ENCODE measurements around the gene G6PC3. TPM values are rescaled to one million over a fixed set of nuclear protein-coding genes. Genes with fewer than 3 reads are reported as not detected.

Gene G6PC3
- total RNA-seq, 2 experiments from 2014 or later = 21.7 to 25.6 TPM

GRCh38 chr17:44079877-44080821, 9.6 kb downstream of the G6PC3 start:
- Mint-ChIP-seq H3K27ac (no peak overlapping the region), H3K36me3 (no peaks in the 10 kb centered on the region), H3K9me3 (ENCODE audit: low read depth) (no peaks in the 10 kb centered on the region), H3K27me3 (no peaks in the 10 kb centered on the region), H3K4me3 (no peak overlapping the region), H3K4me1 (no peaks in the 10 kb centered on the region)
- CTCF ChIA-PET = interaction anchor here (0.6 kb wide), 1 partner anchor 84 kb away, joined by 3 read pairs; no protein-coding TSS in a partner anchor
- ATAC-seq = no peak
- no peak for DNase-seq

GRCh38 chr17:44081681-44082080, 11.1 kb downstream of the G6PC3 start:
- no peak for ATAC-seq
- no peaks in the 10 kb centered on the region for H3K36me3 Mint-ChIP-seq
- peaks cover 1% of the 10 kb centered on the region for H3K4me1 Mint-ChIP-seq
- no peak overlapping the region for H3K27ac Mint-ChIP-seq
- H3K4me3 Mint-ChIP-seq = no peak overlapping the region
- no peaks in the 10 kb centered on the region for H3K9me3 Mint-ChIP-seq (ENCODE audit: low read depth)
- CTCF ChIA-PET = no interaction called here
- DNase-seq = no peak
- no peaks in the 10 kb centered on the region for H3K27me3 Mint-ChIP-seq

- Mint-ChIP-seq H3K9me3 (ENCODE audit: low read depth) (no peaks in the 10 kb centered on the region), H3K36me3 (no peaks in the 10 kb centered on the region), H3K4me1 (peaks cover 6% of the 10 kb centered on the region), H3K4me3 (no peak overlapping the region), H3K27ac (no peak overlapping the region), H3K27me3 (no peaks in the 10 kb centered on the region)
- DNase-seq (no peak), ATAC-seq (no peak)
- CTCF ChIA-PET = interaction anchor here (0.7 to 2.5 kb wide), 3 partner anchors 29 to 138 kb away, joined by 3 to 11 read pairs (median 9); partner anchors contain the start of gene HROB
Observed at GRCh38 chr17:44082256-44082927, 11.9 kb downstream of the G6PC3 start.

DNA sequence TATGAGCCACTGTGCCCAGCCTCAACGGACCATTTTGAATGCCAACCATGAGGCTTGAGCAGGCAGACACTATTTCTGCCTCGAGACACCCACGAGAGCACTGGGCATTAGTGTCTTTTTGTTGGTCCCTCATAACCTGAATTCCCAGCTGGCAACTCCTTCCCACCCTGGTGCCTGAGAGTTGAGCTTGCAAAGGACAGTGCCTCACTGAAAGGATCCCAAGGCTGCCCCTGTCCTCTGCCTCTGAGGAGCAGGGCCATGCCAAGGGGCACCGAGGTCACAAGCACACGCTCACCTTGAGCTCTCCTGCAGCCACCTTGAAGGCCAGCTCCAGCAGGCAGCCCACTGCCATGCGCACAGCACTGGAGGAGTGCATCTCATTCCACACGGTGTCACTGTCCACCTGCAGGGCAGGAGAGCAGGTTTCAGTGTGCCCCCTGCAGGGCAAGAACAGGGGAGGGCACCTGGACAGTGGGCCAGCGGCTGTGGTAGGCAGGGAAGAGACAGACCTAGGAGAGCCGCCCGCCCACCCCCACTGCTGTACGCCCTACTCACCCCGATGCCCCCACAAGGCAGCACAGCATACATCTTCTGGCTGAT, 12.8 kb downstream of the G6PC3 start:
- Mint-ChIP-seq H3K4me1 (peaks cover 8% of the 10 kb centered on the region), H3K27me3 (no peaks in the 10 kb centered on the region), H3K4me3 (no peak overlapping the region), H3K9me3 (ENCODE audit: low read depth) (no peaks in the 10 kb centered on the region), H3K27ac (no peak overlapping the region), H3K36me3 (no peaks in the 10 kb centered on the region)
- CTCF ChIA-PET = interaction anchor here (0.6 to 2.5 kb wide), 10 partner anchors 9 to 280 kb away, joined by 3 to 11 read pairs (median 4); partner anchors contain the start of gene HROB
- ATAC-seq (no peak), DNase-seq (no peak)

DNA sequence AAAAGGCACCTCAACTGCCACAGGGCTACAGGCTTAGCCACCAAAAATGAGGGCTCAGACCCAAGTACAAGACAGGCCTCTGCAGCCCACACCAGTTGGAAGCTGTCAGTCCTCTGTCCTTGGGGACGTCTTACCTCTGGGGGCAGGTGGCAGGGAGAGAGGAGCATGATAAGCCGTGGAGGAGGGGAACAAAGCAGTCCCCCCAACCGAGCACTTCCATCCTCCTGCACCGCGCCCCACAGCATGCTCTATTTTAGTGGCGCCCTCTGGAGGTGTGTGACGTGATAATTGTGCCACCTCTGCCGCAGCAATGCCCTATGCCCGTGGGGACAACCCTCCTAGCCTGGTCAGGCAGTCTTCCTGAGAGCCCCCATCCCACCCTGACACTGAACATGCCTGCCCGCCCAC, 13.6 kb downstream of the G6PC3 start:
- no peaks in the 10 kb centered on the region for H3K9me3 Mint-ChIP-seq (ENCODE audit: low read depth)
- H3K4me3 Mint-ChIP-seq = no peak overlapping the region
- DNase-seq = no peak
- H3K27me3 Mint-ChIP-seq = no peaks in the 10 kb centered on the region
- ATAC-seq = no peak
- CTCF ChIA-PET = interaction anchor here (0.6 to 2.5 kb wide), 7 partner anchors 10 to 279 kb away, joined by 3 to 11 read pairs (median 7); no protein-coding TSS in a partner anchor
- no peaks in the 10 kb centered on the region for H3K36me3 Mint-ChIP-seq
- no peak overlapping the region for H3K27ac Mint-ChIP-seq
- peaks cover 8% of the 10 kb centered on the region for H3K4me1 Mint-ChIP-seq

DNA sequence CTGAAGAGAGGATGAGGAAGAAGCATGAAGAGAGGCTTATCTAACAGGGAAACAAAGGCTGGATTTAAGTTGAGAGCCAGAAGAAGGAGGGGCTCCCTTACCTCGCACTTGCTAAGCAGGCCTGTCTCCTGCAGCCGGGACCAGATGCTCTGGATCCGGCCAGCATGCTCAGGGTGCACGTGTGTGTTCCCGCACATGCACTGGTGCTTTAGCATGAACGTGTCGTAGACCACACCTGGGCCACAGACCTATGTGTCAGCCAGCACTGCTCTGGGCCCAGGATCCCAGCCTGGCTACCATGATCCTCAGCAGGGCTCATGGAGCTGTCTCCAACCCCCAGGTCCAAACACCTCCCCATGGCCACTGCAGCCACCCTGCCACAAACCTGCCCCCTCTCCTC, 14.4 kb downstream of the G6PC3 start:
- Mint-ChIP-seq H3K4me1 (peaks cover 8% of the 10 kb centered on the region), H3K36me3 (no peaks in the 10 kb centered on the region), H3K9me3 (ENCODE audit: low read depth) (no peaks in the 10 kb centered on the region), H3K27me3 (no peaks in the 10 kb centered on the region), H3K27ac (no peak overlapping the region), H3K4me3 (no peak overlapping the region)
- CTCF ChIA-PET = interaction anchor here (2.0 to 2.5 kb wide), 2 partner anchors 11 to 26 kb away, joined by 7 to 11 read pairs; no protein-coding TSS in a partner anchor
- ATAC-seq (no peak), DNase-seq (no peak)

GRCh38 chr17:44085908-44086307, 15.4 kb downstream of the G6PC3 start:
- H3K4me3 Mint-ChIP-seq = no peak overlapping the region
- H3K4me1 Mint-ChIP-seq = peaks cover 8% of the 10 kb centered on the region
- DNase-seq (no peak), ATAC-seq (no peak)
- H3K36me3 Mint-ChIP-seq = no peaks in the 10 kb centered on the region
- no peak overlapping the region for H3K27ac Mint-ChIP-seq
- H3K9me3 Mint-ChIP-seq (ENCODE audit: low read depth) = no peaks in the 10 kb centered on the region
- H3K27me3 Mint-ChIP-seq = no peaks in the 10 kb centered on the region
- CTCF ChIA-PET = interaction anchor here (0.8 to 1.2 kb wide), 2 partner anchors 82 to 259 kb away, joined by 3 read pairs; partner anchors contain the start of gene GRN

GRCh38 chr17:44086364-44087311, 16.1 kb downstream of the G6PC3 start:
- ATAC-seq = peak; percentile 69
- CTCF ChIA-PET = interaction anchor here (0.8 to 1.2 kb wide), 2 partner anchors 81 to 258 kb away, joined by 3 read pairs; partner anchors contain the start of gene GRN
- Mint-ChIP-seq H3K4me1 (peaks cover 8% of the 10 kb centered on the region), H3K27me3 (no peaks in the 10 kb centered on the region), H3K27ac (no peak overlapping the region), H3K36me3 (no peaks in the 10 kb centered on the region), H3K9me3 (ENCODE audit: low read depth) (no peaks in the 10 kb centered on the region), H3K4me3 (no peak overlapping the region)
- peak; percentile 58 for DNase-seq

DNA sequence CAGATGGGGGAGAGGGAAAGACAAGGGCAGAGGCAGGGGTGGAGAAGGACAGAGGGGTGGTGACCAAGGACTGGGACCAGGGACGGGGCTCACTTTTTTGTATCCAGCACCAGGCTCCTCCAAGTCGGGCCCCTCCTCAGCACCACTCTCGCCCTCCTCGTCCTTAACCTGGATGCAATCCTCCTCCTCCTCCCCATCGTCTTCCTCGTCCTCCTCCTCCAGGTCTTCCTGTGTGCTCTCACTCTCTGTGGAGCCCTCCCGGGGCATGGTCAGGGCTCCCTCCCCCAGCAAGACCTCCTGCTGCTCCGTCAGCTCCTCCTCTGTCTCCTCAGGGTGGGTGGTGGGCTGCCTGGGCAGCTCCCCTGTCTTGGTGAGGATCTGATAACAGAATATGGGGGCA, 16.8 kb downstream of the G6PC3 start:
- Mint-ChIP-seq H3K9me3 (ENCODE audit: low read depth) (no peaks in the 10 kb centered on the region), H3K27ac (no peak overlapping the region), H3K36me3 (no peaks in the 10 kb centered on the region), H3K4me3 (no peak overlapping the region), H3K4me1 (peaks cover 8% of the 10 kb centered on the region), H3K27me3 (no peaks in the 10 kb centered on the region)
- no peak for ATAC-seq
- CTCF ChIA-PET = interaction anchor here (0.6 kb wide), 1 partner anchor 31 kb away, joined by 3 read pairs; no protein-coding TSS in a partner anchor
- DNase-seq = no peak

- no peak overlapping the region for H3K27ac Mint-ChIP-seq
- DNase-seq = no peak
- ATAC-seq = no peak
- no peak overlapping the region for H3K4me3 Mint-ChIP-seq
- no peaks in the 10 kb centered on the region for H3K9me3 Mint-ChIP-seq (ENCODE audit: low read depth)
- H3K4me1 Mint-ChIP-seq = peaks cover 8% of the 10 kb centered on the region
- CTCF ChIA-PET = no interaction called here
- H3K27me3 Mint-ChIP-seq = no peaks in the 10 kb centered on the region
- H3K36me3 Mint-ChIP-seq = no peaks in the 10 kb centered on the region
Observed at GRCh38 chr17:44088254-44088653, 17.7 kb downstream of the G6PC3 start.

DNA sequence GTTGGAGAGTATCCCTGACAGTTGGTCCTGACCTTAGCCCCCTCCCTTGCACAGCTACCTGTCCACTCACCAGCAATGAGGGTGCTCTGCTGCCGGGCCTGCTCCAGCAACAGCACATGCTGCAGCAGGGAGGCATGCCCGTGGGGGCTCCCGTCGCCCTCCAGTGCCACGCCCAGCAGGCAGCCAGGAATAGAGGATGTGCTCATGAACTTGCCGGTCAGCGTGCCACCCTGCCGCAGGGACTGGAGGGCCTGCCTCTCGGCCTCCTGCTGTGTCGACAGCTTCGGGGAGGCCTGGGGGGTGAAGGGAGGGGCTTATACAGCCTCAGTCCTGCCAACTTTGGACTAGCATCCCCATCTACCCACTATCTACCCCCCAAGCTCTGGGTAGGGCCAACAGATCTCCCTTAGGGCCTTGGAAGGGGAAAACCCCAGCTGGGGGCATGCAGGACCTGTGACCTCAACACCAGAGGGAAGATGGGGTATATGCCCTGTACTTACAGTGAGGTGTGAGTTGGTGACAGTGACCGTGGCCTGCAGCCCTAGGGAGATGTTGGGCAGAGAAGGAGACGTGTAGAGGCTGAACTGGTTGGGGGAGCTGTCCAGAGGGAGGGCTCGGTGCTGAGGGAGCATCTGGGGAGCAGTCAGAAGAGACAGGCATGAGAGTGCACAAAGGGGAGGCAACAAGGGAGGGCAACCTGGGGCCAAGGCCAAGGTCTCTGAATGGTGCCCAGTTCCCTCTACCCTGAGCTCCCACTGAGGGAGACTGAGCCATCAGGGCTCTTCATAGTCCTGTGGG, 20.9 kb downstream of the G6PC3 start:
- Mint-ChIP-seq H3K9me3 (ENCODE audit: low read depth) (no peaks in the 10 kb centered on the region), H3K4me1 (peaks cover 14% of the 10 kb centered on the region), H3K27me3 (no peaks in the 10 kb centered on the region), H3K4me3 (no peak overlapping the region), H3K27ac (no peak overlapping the region), H3K36me3 (no peaks in the 10 kb centered on the region)
- CTCF ChIA-PET = no interaction called here
- no peak for ATAC-seq
- no peak for DNase-seq

DNA sequence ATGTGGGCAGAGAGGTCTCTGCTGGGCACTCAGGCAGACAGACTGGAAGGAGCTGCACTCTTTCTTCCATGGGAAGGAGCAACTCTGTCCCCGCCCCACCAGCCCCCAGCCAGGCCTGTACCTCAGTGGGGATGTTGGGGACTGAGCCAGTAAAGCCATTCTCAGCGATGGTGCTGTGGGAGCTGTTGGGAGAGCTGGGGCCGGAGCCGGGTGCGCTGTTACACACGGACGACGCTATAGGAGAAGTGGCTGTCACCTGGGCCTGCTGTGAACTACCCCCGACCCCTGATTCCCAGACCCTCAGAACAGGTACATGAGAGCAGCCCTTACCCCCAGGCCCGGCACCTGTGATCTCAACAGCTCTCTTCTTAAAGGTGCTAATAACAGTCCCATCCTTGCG, 21.5 kb downstream of the G6PC3 start:
- Mint-ChIP-seq H3K27me3 (no peaks in the 10 kb centered on the region), H3K27ac (no peak overlapping the region)
- CTCF ChIA-PET = no interaction called here

More for the DNA sequence above, 21.5 kb downstream of the G6PC3 start:
- Mint-ChIP-seq H3K36me3 (no peaks in the 10 kb centered on the region), H3K9me3 (ENCODE audit: low read depth) (no peaks in the 10 kb centered on the region), H3K4me3 (no peak overlapping the region), H3K4me1 (peaks cover 14% of the 10 kb centered on the region)
- DNase-seq = no peak
- no peak for ATAC-seq
